Keratinocyte (primary cell): Measurements from ENCODE around the gene CPAMD8.

Experiments used
- EZH2 ChIP-seq: IDR thresholded peaks from one replicate; pipeline ENCODE4 v1.6.1; 2012; ENCODE audit warnings: inconsistent platforms, mild to moderate bottlenecking, low read length, moderate library complexity
- TF ChIP-seq, protein P1 (sequence below), 3 experiments: IDR thresholded peaks in 1 of 3; conservative IDR thresholded peaks in 1 of 3; optimal IDR thresholded peaks in 1 of 3; 2 replicates in 2 of 3; 3 replicates in 1 of 3; pipeline versions ENCODE3 to v1.5.1; 2011; ENCODE audit warnings: low read length in 3 of 3, mild to moderate bottlenecking in 3 of 3, moderate library complexity in 2 of 3, control low read depth in 1 of 3, inconsistent platforms in 1 of 3; ENCODE audit not compliant: insufficient read depth in 2 of 3; ENCODE audit errors: extremely low read depth in 1 of 3

DNA sequence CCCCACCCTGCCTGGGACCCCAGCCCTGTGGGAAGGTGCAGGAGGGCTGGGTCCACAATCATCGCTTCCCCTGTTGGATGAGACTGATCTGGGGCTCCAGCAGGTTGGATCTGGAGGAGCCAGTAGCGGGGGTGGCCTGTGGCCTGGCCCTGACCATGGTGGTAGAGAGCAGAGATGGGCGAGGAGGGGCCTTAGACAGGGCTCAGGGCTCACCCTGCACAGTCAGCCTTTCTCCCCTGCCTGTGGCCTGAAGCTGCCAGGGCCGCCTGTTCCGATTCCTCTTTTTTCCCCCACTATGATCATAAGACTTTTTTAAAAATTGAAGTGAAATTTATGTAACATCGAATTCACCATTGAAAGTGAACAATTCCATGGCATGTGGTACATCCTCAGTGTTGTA is 179.2 kb downstream of the CPAMD8 start:
- TF ChIP-seq, protein P1, sequence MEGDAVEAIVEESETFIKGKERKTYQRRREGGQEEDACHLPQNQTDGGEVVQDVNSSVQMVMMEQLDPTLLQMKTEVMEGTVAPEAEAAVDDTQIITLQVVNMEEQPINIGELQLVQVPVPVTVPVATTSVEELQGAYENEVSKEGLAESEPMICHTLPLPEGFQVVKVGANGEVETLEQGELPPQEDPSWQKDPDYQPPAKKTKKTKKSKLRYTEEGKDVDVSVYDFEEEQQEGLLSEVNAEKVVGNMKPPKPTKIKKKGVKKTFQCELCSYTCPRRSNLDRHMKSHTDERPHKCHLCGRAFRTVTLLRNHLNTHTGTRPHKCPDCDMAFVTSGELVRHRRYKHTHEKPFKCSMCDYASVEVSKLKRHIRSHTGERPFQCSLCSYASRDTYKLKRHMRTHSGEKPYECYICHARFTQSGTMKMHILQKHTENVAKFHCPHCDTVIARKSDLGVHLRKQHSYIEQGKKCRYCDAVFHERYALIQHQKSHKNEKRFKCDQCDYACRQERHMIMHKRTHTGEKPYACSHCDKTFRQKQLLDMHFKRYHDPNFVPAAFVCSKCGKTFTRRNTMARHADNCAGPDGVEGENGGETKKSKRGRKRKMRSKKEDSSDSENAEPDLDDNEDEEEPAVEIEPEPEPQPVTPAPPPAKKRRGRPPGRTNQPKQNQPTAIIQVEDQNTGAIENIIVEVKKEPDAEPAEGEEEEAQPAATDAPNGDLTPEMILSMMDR (optimal IDR thresholded peaks at IDR 0.05 in 1 of 3, IDR thresholded peaks at IDR 0.05 in 1 of 3, conservative IDR thresholded peaks at IDR 0.05 in 1 of 3; ENCODE audit: extremely low read depth in 1 of 3, insufficient read depth in 2 of 3, low read length in 3 of 3) = no peak
- no peak for TF ChIP-seq EZH2
